A549 (cell line): ENCODE results near the gene ZNF407.

Experiments
- CHD2 ChIP-seq: fragments of 150-350 bp; IDR thresholded peaks from 2 replicates; pipeline ENCODE4 v1.6.1; 2014; ENCODE audit warnings: low read length; ENCODE audit not compliant: partially characterized antibody
- CHD4 ChIP-seq: fragments of 200-600 bp; sonication (generic); IDR thresholded peaks from 2 replicates; pipeline ENCODE4 v1.6.1; 2016; ENCODE audit warnings: antibody characterized with exemption, mild to moderate bottlenecking, borderline replicate concordance
- CTCF ChIP-seq: fragments of >200 bp; sonication (Bioruptor Twin); formaldehyde crosslinking; IDR thresholded peaks from 3 replicates; pipeline ENCODE4 v1.5.1; 2016
- ESRRA ChIP-seq: fragments of 150-350 bp; IDR thresholded peaks from 2 replicates; pipeline ENCODE4 v1.6.1; 2014; ENCODE audit warnings: mild to moderate bottlenecking, low read length, borderline replicate concordance
- JUNB ChIP-seq: fragments of >200 bp; sonication (Bioruptor Twin); formaldehyde crosslinking; IDR thresholded peaks from 2 replicates; pipeline ENCODE4 v1.6.1; 2016
- MYC ChIP-seq: IDR thresholded peaks from 2 replicates; pipeline ENCODE4 v1.6.1; 2012; ENCODE audit warnings: mild to moderate bottlenecking, inconsistent platforms, low read length, improper control_type of control experiment, borderline replicate concordance
- RAD21 ChIP-seq, 2 experiments: fragments of >200 bp in 1 of 2; sonication (Bioruptor Twin) in 1 of 2; formaldehyde crosslinking in 1 of 2; IDR thresholded peaks in 1 of 2; conservative IDR thresholded peaks in 1 of 2; 2 replicates in 1 of 2; 3 replicates in 1 of 2; pipeline ENCODE4 v1.6.1; 2012 to 2018; ENCODE audit warnings: inconsistent platforms in 1 of 2
- RCOR1 ChIP-seq: fragments of 150-350 bp; IDR thresholded peaks from 2 replicates; pipeline ENCODE4 v1.6.1; 2014; ENCODE audit warnings: antibody characterized with exemption, low read length, low read depth
- TF ChIP-seq, protein P1 (sequence below): IDR thresholded peaks from 2 replicates; pipeline ENCODE4 v1.6.1; 2012; ENCODE audit warnings: low read depth, borderline replicate concordance
- TF ChIP-seq, protein P2 (sequence below): fragments of 200-600 bp; sonication (generic); IDR thresholded peaks from 2 replicates; pipeline ENCODE4 v1.6.1; 2016; ENCODE audit warnings: antibody characterized with exemption, mild to moderate bottlenecking, moderate library complexity

- TF ChIP-seq CTCF = no peak
- TF ChIP-seq RAD21 (conservative IDR thresholded peaks at IDR 0.05 in 1 of 2, IDR thresholded peaks at IDR 0.05 in 1 of 2) = no peak
- TF ChIP-seq, protein P1, sequence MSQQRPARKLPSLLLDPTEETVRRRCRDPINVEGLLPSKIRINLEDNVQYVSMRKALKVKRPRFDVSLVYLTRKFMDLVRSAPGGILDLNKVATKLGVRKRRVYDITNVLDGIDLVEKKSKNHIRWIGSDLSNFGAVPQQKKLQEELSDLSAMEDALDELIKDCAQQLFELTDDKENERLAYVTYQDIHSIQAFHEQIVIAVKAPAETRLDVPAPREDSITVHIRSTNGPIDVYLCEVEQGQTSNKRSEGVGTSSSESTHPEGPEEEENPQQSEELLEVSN = no peak
- TF ChIP-seq MYC = no peak
- TF ChIP-seq ESRRA = no peak
- no peak for TF ChIP-seq CHD4
- no peak for TF ChIP-seq CHD2
- TF ChIP-seq JUNB = no peak
- TF ChIP-seq, protein P2, sequence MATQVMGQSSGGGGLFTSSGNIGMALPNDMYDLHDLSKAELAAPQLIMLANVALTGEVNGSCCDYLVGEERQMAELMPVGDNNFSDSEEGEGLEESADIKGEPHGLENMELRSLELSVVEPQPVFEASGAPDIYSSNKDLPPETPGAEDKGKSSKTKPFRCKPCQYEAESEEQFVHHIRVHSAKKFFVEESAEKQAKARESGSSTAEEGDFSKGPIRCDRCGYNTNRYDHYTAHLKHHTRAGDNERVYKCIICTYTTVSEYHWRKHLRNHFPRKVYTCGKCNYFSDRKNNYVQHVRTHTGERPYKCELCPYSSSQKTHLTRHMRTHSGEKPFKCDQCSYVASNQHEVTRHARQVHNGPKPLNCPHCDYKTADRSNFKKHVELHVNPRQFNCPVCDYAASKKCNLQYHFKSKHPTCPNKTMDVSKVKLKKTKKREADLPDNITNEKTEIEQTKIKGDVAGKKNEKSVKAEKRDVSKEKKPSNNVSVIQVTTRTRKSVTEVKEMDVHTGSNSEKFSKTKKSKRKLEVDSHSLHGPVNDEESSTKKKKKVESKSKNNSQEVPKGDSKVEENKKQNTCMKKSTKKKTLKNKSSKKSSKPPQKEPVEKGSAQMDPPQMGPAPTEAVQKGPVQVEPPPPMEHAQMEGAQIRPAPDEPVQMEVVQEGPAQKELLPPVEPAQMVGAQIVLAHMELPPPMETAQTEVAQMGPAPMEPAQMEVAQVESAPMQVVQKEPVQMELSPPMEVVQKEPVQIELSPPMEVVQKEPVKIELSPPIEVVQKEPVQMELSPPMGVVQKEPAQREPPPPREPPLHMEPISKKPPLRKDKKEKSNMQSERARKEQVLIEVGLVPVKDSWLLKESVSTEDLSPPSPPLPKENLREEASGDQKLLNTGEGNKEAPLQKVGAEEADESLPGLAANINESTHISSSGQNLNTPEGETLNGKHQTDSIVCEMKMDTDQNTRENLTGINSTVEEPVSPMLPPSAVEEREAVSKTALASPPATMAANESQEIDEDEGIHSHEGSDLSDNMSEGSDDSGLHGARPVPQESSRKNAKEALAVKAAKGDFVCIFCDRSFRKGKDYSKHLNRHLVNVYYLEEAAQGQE = no peak
- no peak for TF ChIP-seq RCOR1
These were observed 205.4 kb downstream of the ZNF407 start for GRCh38 chr18:74803117-74803516.
